GM19239 (cell line): ENCODE results near the gene ODF2.
"Not testable (repeated sequence)": the region's sequence is repeated elsewhere in the genome, so short reads cannot be mapped to it uniquely, and the experiment has no call there.

Experiments
- DNase-seq: peaks from one replicate; pipeline ENCODE4 v3.0.0; 2011; ENCODE audit warnings: low spot score; ENCODE audit not compliant: insufficient read length
- FAIRE-seq: peaks from 2 replicates; lab custom pipeline; 2011; peaks lifted over from hg19 to GRCh38; lab: Jason Lieb, UNC

ODF2 gene

GRCh38 chr9:128422783-128423150 is 33.0 kb upstream of the ODF2 start:
- DNase-seq (no peak), FAIRE-seq (no peak)

- not testable (repeated sequence) for FAIRE-seq, DNase-seq
Measured at GRCh38 chr9:128423356-128423755, 32.5 kb upstream of the ODF2 start.

- FAIRE-seq (no peak), DNase-seq (no peak)
Measured at GRCh38 chr9:128424268-128424780, 31.5 kb upstream of the ODF2 start.

DNA sequence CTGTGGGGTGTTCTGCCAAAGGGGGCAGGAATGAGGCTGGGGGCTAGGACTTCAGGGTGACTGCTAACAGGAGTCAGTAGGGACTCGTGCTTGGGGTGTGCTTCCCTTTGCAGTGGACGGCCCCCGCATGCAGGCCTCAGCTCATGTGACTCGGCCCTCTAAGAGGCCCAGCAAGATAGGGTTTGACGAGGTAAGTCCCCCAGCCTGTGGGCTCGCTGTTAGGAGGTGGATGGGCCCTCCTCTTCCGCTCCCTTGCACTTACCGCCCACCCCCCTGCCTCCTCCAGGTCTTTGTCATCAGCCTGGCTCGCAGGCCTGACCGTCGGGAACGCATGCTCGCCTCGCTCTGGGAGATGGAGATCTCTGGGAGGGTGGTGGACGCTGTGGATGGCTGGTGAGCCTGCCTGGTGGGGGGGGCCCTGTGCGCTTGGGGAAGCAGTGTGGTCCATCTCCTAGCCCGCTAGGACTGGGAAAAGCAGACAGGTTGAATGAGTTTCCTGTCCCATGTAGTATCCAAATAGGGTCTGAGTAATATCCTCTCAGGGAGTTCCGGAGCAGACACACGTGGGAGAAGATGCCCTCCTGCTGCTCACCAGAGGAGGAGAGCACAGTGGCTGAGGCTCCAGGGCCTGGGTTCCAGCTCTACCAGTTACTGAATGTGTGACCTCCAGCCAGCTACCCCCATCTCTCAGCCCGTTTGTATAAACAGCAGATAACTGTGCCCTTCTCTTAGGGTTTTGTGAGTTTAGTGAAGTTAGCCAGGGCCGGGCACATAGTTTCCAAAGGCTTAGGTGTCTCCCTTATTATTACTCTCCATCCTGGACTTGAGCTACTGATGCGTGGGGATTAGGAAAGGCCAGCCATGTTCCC is 26.9 kb upstream of the ODF2 start:
- FAIRE-seq, result no peak

DNA sequence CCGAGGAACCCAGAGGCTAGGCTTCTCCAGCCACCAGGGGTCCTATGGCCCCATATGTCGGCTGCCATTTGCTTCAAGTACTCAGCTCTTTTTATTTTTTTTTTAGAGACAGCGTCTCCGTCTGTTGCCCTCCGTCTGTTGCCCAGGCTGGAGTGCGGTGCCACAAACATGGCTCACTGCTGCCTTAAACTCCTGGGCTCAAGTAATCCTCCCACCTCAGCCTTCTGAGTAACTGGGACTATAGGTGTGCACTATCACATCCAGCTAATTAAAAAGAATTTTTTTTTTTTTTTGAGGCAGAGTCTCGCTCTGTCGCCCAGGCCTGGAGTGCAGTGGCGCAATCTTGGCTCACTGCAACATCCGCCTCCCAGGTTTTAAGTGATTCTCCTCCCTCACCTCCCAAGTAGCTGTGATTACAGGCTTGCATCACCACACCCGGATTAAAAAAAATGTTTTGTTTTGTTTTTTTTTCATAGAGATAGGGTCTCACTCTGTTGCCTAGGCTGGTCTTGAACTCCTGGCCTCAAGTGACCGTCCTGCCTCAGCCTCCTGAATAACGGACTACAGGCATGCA is 26.2 kb upstream of the ODF2 start:
- DNase-seq (no peak), FAIRE-seq (no peak)

More for the DNA sequence above, 26.9 kb upstream of the ODF2 start:
- no peak for DNase-seq

DNA sequence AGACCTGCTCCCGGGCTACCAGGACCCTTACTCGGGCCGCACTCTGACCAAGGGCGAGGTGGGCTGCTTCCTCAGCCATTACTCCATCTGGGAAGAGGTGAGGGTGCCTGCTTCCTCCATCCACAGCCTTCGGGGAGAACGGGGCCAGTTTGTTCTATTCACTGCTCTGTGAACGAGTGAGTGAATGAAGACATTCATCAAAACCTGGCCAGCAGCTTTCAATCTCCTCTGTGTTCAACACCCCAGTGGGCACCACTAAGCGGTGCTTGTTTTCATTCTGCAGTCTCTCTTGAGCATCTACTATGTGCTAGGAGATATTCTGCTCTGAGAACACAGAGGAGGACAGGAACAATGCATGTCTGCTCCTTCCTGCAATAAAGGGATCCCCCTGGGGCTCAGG is 24.6 kb upstream of the ODF2 start:
- FAIRE-seq (no peak), DNase-seq (no peak)

DNA sequence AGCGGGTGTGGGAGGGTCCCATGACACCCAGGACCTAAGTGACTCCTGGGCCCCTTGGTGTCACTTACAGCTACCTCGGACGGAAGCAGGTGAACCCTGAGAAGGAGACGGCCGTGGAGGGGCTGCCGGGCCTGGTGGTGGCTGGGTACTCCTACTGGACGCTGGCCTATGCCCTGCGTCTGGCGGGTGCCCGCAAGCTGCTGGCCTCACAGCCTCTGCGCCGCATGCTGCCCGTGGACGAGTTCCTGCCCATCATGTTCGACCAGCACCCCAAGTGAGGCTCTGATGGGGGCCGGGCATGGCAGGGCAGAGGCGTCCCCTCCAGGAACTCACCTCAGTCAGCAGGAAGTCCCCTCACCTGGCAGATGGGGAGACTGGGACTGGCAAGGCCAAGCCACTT is 21.5 kb upstream of the ODF2 start:
- FAIRE-seq (no peak), DNase-seq (no peak)

DNA sequence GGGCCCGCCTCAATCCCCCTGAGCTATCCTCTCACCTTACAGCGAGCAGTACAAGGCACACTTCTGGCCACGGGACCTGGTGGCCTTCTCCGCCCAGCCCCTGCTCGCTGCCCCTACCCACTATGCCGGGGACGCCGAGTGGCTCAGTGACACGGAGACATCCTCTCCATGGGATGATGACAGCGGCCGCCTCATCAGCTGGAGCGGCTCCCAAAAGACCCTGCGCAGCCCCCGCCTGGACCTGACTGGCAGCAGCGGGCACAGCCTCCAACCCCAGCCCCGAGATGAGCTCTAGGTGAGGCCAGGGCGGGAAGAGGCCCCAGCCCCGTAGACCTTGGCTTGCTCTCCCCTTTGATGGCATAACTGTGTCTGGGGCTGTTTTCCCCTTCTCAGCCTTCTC is 20.2 kb upstream of the ODF2 start:
- no peak for FAIRE-seq
- DNase-seq, result no peak

DNA sequence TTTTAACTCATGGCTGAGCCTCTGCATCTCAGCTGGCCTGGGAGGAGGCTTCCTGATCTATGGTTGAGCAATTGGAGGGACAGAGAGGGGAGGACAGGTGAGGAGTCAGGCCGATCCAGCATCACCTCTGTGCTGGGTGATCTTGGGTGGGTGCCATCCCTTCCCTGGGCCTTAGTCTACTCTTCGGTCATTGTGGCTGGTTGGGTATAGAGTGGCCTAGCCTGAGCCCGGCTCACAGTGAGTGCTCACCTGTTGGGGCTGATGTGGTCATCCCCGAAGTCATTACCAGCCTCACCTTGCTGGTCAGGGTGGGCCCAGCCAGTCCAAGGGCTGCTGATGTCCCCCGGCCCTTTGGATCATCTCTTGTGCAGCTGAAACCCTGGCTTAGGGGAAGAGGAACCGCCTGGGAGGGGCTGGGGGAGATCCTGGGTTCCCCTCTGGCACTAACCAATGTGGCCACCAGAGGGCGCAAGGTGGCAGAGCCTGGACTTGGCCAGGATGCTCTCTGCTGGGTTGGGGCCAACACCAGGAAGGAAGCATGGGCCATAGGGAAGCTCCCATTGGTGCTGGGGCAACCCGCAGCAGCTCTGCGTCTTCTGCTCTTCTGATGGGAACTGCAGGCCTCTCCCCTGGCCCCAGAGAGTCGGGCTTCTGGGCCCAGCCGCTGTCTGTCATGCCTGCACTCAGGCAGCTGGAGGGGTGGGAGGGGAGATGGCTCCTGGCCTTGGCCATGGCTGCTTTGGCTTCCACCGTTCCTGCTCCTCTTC is 17.3 kb upstream of the ODF2 start:
- DNase-seq, result peak; percentile 89
- FAIRE-seq, result peak; percentile 82

DNA sequence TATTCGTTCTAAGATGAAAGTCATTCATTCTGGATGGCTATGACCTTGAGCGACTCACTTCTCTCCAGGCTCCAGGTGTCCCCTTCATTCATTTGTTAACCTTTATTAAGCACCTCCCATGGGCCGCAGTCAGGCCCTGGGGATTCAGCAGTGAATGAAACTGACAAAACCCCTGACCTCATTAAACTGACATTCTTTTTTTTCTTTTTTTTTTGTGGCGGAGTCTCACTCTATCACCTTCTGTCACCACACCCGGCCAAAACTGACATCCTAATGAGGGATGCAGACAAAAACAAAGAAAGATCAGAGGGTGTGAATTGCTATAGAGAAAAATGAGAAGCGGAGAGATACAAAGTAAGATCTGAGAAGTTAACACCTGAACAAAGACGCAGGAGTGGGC is 16.5 kb upstream of the ODF2 start:
- FAIRE-seq, result no peak

GRCh38 chr9:128442150-128442549 is 13.7 kb upstream of the ODF2 start:
- FAIRE-seq (no peak), DNase-seq (no peak)

More for the DNA sequence above, 16.5 kb upstream of the ODF2 start:
- DNase-seq, result no peak

- FAIRE-seq, DNase-seq: not testable (repeated sequence)
Measured at GRCh38 chr9:128446505-128446904, 9.3 kb upstream of the ODF2 start.

DNA sequence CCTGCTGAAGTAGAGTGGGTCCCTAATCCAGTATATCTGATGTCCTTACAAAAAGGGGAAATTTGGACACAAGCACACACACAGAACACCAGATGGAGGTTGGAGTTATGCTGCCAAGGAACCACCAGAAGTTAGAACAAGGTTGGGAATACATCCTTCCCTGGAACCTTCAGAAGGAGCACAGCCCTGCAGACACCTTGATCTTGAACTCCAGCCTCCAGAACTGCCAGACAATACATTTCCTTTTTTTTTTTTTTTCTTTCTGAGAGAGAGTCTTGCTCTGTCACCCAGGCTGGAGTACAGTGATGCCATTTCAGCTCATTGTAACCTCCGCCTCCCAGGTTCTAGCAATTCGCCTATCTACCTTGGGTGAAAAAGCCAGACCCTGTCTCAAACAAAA is 7.1 kb upstream of the ODF2 start:
- no peak for DNase-seq
- FAIRE-seq, result no peak

DNA sequence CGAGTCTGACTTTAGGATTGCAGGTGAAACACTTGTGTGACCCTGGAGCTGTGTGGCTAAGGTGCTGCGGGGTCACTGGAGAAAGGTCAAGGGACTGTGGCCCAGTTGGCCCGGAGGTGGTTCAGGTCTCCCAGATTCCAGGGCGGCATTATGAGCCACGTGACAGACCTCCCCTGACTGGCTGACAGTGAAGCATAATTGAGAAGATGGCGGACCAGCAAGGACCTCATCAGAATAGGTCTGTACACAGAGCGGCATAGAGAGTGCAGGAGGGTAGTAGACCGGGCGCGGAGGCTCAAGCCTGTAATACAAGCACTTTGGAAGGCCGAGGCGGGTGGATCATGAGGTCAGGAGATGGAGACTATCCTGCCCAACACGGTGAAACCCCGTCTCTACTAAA is 815 bp upstream of the ODF2 start:
- no peak for FAIRE-seq
- DNase-seq, result no peak

- peak; percentile 86 for FAIRE-seq
Measured at GRCh38 chr9:128456613-128457061, 831 bp downstream of the ODF2 start.

GRCh38 chr9:128457207-128457606 is 1.4 kb downstream of the ODF2 start:
- FAIRE-seq (no peak), DNase-seq (no peak)

More at GRCh38 chr9:128456613-128457061, 831 bp downstream of the ODF2 start:
- DNase-seq, result peak; percentile 90

DNA sequence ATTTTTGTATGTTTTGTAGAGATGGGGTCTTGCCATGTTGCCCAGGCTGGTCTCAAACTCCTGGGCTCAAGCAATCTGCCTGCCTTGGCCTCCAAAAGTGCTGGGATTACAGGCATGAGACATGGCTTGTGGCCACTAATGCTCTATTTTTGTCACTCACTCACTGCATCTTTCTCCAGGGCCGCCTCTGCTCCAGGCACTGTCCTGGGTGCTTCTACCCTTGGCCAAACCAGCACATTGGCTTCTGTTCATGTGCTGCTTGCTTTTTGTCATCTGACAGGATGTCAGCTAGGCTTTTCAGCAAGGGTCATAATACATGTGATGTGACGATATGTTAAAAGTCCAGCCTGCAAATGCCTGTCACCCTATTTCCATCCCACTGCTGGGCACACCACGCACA is 3.2 kb downstream of the ODF2 start:
- FAIRE-seq (no peak), DNase-seq (no peak)

- FAIRE-seq (no peak), DNase-seq (no peak)
Measured at GRCh38 chr9:128469070-128469469, 13.3 kb downstream of the ODF2 start.

GRCh38 chr9:128470560-128470959 is 14.8 kb downstream of the ODF2 start:
- no peak for FAIRE-seq
- no peak for DNase-seq

DNA sequence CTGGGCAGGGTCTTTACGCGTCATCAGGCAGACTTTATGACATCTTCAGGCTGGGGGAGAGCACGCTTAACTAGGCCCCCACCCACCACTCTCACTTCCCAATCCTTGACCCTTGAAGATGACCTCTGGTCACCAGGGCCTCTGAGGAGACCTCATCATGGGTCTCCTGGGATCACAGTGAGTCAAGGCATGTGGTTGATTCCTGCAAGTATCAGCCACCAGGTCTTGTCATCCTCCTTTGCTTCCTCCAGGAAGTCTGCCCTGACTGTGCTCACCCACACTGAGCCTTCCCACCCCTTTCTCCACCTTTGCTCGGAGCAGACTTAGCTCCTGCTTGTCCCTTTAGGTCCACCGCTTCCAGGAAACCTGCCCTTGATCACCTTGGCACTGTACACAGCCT is 17.3 kb downstream of the ODF2 start:
- no peak for DNase-seq
- no peak for FAIRE-seq

GRCh38 chr9:128475867-128476266 is 20.1 kb downstream of the ODF2 start:
- DNase-seq (no peak), FAIRE-seq (no peak)
